Loucy (cell line): ENCODE data around the gene CDK7.

Experiments used
- H2AFZ ChIP-seq: fragments of 200-600 bp; sonication (generic); 2 replicates; pipeline ENCODE4 v1.6.0; 2016; ENCODE audit warnings: antibody characterized with exemption, mild to moderate bottlenecking, low read length, moderate library complexity
- H3F3A ChIP-seq: fragments of 200-600 bp; 2 replicates; pipeline ENCODE4 v1.6.0; 2016; ENCODE audit warnings: antibody characterized with exemption, low read depth, mild to moderate bottlenecking
- H3K27me3 ChIP-seq: fragments of 200-600 bp; sonication (generic); 2 replicates; pipeline ENCODE4 v1.6.1; 2014; ENCODE audit warnings: low read length, mild to moderate bottlenecking; ENCODE audit not compliant: insufficient read depth, poor library complexity, severe bottlenecking
- H3K36me3 ChIP-seq: fragments of 200-600 bp; sonication (generic); 2 replicates; pipeline ENCODE4 v1.6.1; 2016; ENCODE audit warnings: low read length; ENCODE audit not compliant: insufficient read depth
- H3K4me1 ChIP-seq: fragments of 200-600 bp; sonication (generic); 2 replicates; pipeline ENCODE4 v1.5.1; 2014; ENCODE audit warnings: low read length, mild to moderate bottlenecking; ENCODE audit not compliant: insufficient read depth, poor library complexity, severe bottlenecking
- H3K4me2 ChIP-seq: fragments of 200-600 bp; sonication (generic); 2 replicates; pipeline ENCODE4 v1.6.0; 2014; ENCODE audit warnings: antibody characterized with exemption, low read length, low read depth, mild to moderate bottlenecking; ENCODE audit not compliant: poor library complexity, severe bottlenecking
- H3K4me3 ChIP-seq: fragments of 200-600 bp; sonication (generic); 2 replicates; pipeline ENCODE4 v1.5.1; 2014; ENCODE audit warnings: low read length, mild to moderate bottlenecking, mixed read lengths; ENCODE audit not compliant: poor library complexity, severe bottlenecking
- H3K79me2 ChIP-seq: fragments of 200-600 bp; sonication (generic); 2 replicates; pipeline ENCODE4 v1.6.1; 2014; ENCODE audit warnings: low read length; ENCODE audit not compliant: insufficient read depth
- H3K9ac ChIP-seq: fragments of 200-600 bp; sonication (generic); 2 replicates; pipeline ENCODE4 v1.6.0; 2014; ENCODE audit warnings: mild to moderate bottlenecking, low read depth, low read length, moderate library complexity; ENCODE audit not compliant: poor library complexity, severe bottlenecking
- H3K9me2 ChIP-seq: fragments of 200-600 bp; sonication (generic); replicated peaks from 2 replicates; pipeline ENCODE4 v1.6.1; 2016; ENCODE audit warnings: low read depth, low read length, mixed read lengths
- H3K9me3 ChIP-seq: fragments of 200-600 bp; sonication (generic); 2 replicates; pipeline ENCODE4 v1.6.1; 2014; ENCODE audit warnings: mild to moderate bottlenecking, antibody characterized with exemption, low read length, low read depth; ENCODE audit not compliant: insufficient read depth
- H4K20me1 ChIP-seq: fragments of 200-600 bp; sonication (generic); 2 replicates; pipeline ENCODE4 v1.6.0; 2014; ENCODE audit warnings: antibody characterized with exemption, low read length, mild to moderate bottlenecking; ENCODE audit not compliant: insufficient read depth, poor library complexity, severe bottlenecking
- CTCF ChIP-seq: fragments of 200-600 bp; sonication (generic); conservative IDR thresholded peaks from 2 replicates; pipeline ENCODE4 v1.5.1; 2014; ENCODE audit warnings: mild to moderate bottlenecking, antibody characterized with exemption, low read length
- EZH2phosphoT487 ChIP-seq: fragments of 200-600 bp; IDR thresholded peaks from 2 replicates; pipeline ENCODE4 v1.6.1; 2018; ENCODE audit warnings: antibody characterized with exemption, mild to moderate bottlenecking, moderate library complexity, borderline replicate concordance

CDK7 gene

GRCh38 chr5:69317391-69317790, 82.7 kb downstream of the CDK7 start:
- H2AFZ ChIP-seq, result no peak overlapping the region
- H3K9ac ChIP-seq, result no peak overlapping the region
- H4K20me1 ChIP-seq, result no peaks in the 10 kb centered on the region
- H3K4me3 ChIP-seq, result no peak overlapping the region
- no peaks in the 10 kb centered on the region for H3K4me1 ChIP-seq
- H3K9me3 ChIP-seq, result no peaks in the 10 kb centered on the region
- H3K27me3 ChIP-seq, result no peaks in the 10 kb centered on the region
- H3K9me2 ChIP-seq, result no peaks in the 10 kb centered on the region
- H3K79me2 ChIP-seq, result no peaks in the 10 kb centered on the region
- no peaks in the 10 kb centered on the region for H3F3A ChIP-seq
- no peak overlapping the region for H3K4me2 ChIP-seq
- H3K36me3 ChIP-seq, result no peaks in the 10 kb centered on the region; the same call in 1 of the 2 replicates
- no peak for TF ChIP-seq CTCF
- no peak for TF ChIP-seq EZH2phosphoT487

DNA sequence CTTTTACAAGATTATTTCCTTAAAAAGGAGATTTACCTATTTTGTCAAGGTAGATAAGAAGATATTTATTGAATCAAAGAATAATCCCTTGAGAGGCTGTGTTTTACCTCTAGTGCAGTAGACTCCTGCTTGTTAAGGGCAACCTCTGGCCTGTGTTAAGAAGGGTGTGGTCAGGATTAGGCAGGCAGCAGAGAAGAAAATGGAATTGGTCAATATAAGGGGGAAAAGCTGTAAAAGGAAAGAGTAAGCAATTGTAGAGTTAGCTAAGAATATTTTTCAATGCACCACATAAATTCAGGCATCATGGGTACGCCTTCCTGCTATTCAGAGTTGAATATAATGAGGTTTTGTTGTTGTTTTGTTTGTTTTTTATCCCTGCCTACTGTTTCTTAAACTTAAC, 91.7 kb downstream of the CDK7 start:
- Histone ChIP-seq H3K9ac (no peak overlapping the region), H3K9me3 (no peaks in the 10 kb centered on the region), H3F3A (no peaks in the 10 kb centered on the region), H3K4me2 (no peak overlapping the region), H3K4me3 (no peak overlapping the region), H3K4me1 (no peaks in the 10 kb centered on the region), H4K20me1 (no peaks in the 10 kb centered on the region), H3K9me2 (no peaks in the 10 kb centered on the region), H3K36me3 (no peaks in the 10 kb centered on the region), H3K79me2 (no peaks in the 10 kb centered on the region), H3K27me3 (no peaks in the 10 kb centered on the region), H2AFZ (no peak overlapping the region)
- TF ChIP-seq CTCF (no peak), EZH2phosphoT487 (no peak)
